Keratinocyte (primary cell): ENCODE data around the gene SDK2.

Experiments
- CTCF ChIP-seq, 3 experiments: IDR thresholded peaks in 1 of 3; conservative IDR thresholded peaks in 1 of 3; optimal IDR thresholded peaks in 1 of 3; 2 replicates in 2 of 3; 3 replicates in 1 of 3; pipeline versions ENCODE3 to v1.5.1; 2011; ENCODE audit warnings: low read length in 3 of 3, mild to moderate bottlenecking in 3 of 3, moderate library complexity in 2 of 3, control low read depth in 1 of 3, inconsistent platforms in 1 of 3; ENCODE audit not compliant: insufficient read depth in 2 of 3; ENCODE audit errors: extremely low read depth in 1 of 3
- EZH2 ChIP-seq: IDR thresholded peaks from one replicate; pipeline ENCODE4 v1.6.1; 2012; ENCODE audit warnings: inconsistent platforms, mild to moderate bottlenecking, low read length, moderate library complexity

- TF ChIP-seq CTCF (optimal IDR thresholded peaks at IDR 0.05 in 1 of 3, IDR thresholded peaks at IDR 0.05 in 1 of 3, conservative IDR thresholded peaks at IDR 0.05 in 1 of 3; ENCODE audit: extremely low read depth in 1 of 3, insufficient read depth in 2 of 3, low read length in 3 of 3) (no peak), EZH2 (no peak)
Measured at GRCh38 chr17:73465130-73465952, 178.9 kb downstream of the SDK2 start.
